22Rv1 (cell line): ENCODE measurements around the gene PHIP.

Experiments used
- H3K27ac ChIP-seq: fragments of 450-650 bp; 2 replicates; pipeline ENCODE4 v1.5.1; 2017
- CTCF ChIP-seq: fragments of 450-650 bp; IDR thresholded peaks from 2 replicates; pipeline ENCODE4 v1.5.1; 2017; ENCODE audit warnings: mild to moderate bottlenecking
- ZFX ChIP-seq: fragments of 450-650 bp; IDR thresholded peaks from 2 replicates; pipeline ENCODE4 v1.6.1; 2017; ENCODE audit warnings: antibody characterized with exemption, borderline replicate concordance

The PHIP gene

DNA sequence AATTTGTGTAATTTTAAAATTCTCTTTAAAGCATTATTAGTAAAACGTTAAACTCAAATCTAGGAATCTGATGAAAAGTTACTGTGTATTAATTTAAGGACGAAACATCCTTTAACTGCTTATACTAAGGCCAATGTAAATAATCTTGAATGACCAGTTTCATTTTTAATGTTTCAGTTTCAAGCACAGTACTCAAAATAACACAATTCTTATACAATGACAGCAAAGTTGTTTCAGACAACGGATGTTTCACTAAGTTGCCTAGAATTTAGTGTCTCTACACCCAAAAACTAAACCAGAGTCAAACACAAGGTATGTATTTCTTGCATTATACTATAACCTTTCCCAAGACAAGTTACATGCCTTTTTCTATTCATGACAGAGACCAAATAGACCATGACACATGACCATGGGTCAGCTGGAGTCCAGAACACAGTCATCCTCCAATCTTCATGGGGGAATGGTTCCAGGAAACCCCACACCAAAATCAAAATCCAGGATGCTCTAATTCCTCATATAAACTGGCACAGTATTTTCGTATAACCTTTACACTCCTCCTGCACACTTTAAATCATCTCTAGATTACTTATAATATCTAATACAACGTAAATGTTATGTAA lies 7.7 kb downstream of the PHIP start:
- no peak overlapping the region for H3K27ac ChIP-seq
- TF ChIP-seq CTCF (no peak), ZFX (no peak)

DNA sequence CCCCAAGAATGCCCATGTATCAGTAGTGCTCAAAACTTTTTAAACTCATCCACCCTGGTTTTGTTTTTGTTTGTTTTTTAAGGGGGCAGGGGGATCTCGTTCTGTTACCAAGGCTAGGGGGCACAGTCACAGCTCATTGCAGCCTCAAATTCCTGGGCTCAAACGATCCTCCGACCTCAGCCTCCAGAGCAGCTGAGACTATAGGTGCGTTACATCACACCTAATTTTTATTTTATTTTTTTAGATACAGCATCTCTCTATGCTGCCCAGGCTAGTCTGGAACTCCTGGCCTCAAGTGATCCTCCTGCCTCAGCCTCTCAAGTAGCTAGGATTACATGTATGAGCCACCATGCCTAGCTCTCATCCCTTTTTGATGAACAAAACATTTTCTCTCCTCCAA lies 11.2 kb downstream of the PHIP start:
- TF ChIP-seq ZFX = no peak
- no peak for TF ChIP-seq CTCF

GRCh38 chr6:79066330-79066729 lies 11.7 kb downstream of the PHIP start:
- no peak overlapping the region for H3K27ac ChIP-seq
- TF ChIP-seq CTCF (no peak), ZFX (no peak)

More for the DNA sequence above, 11.2 kb downstream of the PHIP start:
- H3K27ac ChIP-seq = no peak overlapping the region

- TF ChIP-seq CTCF (no peak), ZFX (no peak)
- H3K27ac ChIP-seq = no peak overlapping the region
These were observed 12.8 kb downstream of the PHIP start for GRCh38 chr6:79065232-79065631.

DNA sequence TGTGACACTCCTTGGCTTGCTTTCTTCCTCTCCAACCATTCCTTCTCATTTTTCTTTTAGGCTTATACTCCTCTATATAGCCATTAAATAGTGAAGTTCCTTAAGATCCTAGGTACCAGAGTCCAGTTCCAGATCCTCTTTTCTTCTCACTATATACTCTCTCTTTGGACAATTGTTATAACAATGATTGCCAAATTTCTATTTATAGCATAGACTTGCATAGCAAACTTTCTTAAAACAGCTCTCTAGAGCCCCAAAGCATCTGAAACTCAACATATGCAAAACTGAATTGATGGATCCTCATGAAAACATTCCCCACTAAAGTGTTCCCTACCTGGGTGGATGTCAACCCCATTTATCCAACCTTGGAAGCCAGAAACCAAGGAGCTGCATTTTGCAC lies 13.4 kb downstream of the PHIP start:
- no peak overlapping the region for H3K27ac ChIP-seq
- TF ChIP-seq CTCF = no peak
- TF ChIP-seq ZFX = no peak

DNA sequence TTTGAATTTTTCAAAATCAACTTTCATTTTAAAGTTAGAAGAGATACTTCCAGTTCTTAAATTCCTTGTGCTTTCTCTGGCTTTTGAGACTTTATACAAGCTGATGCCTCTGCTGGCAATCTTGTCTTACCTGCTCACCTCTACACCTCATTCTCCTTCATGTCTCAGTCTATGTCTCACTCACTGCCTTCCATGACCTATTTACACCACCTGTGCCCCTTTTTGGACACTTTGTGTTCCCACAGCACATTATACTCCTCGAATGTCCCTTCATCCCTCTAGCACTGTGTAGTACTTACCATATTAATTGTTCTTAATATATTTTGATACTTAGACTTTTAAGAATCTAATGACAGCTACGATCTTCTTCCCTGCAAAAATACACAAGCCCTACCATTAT lies 15.3 kb downstream of the PHIP start:
- no peak overlapping the region for H3K27ac ChIP-seq
- TF ChIP-seq ZFX = no peak
- no peak for TF ChIP-seq CTCF

DNA sequence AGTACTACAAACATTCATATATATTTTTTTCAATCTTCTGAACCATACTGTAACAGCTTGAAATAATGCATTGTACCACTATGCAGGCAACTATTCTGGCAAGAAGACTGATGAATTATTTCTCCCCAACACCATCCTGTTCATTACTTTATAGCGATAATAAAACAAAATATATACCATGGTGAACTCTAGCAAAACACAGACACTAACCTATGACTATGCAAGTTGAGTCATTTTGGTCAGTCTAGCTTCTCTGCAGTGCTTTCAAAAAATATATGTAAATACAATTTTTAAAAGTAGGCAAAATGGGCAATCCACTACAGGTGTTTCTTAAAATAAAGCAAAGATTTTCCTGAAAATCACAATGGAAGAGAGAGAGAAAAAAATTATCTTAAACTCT lies 20.3 kb downstream of the PHIP start:
- H3K27ac ChIP-seq = no peak overlapping the region
- TF ChIP-seq CTCF = no peak
- TF ChIP-seq ZFX = no peak
